GM12873 (cell line): ENCODE measurements around the gene IFI27L2.

ENCODE experiments used
- TF ChIP-seq, protein P1 (sequence below): IDR thresholded peaks from 2 replicates; pipeline ENCODE4 v1.5.1; 2012; ENCODE audit warnings: low read depth, mild to moderate bottlenecking, moderate library complexity, low read length, control low read depth; ENCODE audit not compliant: insufficient read depth; ENCODE audit errors: missing control alignments

The IFI27L2 gene

GRCh38 chr14:94097091-94097490, 32.3 kb downstream of the IFI27L2 start:
- TF ChIP-seq, protein P1, sequence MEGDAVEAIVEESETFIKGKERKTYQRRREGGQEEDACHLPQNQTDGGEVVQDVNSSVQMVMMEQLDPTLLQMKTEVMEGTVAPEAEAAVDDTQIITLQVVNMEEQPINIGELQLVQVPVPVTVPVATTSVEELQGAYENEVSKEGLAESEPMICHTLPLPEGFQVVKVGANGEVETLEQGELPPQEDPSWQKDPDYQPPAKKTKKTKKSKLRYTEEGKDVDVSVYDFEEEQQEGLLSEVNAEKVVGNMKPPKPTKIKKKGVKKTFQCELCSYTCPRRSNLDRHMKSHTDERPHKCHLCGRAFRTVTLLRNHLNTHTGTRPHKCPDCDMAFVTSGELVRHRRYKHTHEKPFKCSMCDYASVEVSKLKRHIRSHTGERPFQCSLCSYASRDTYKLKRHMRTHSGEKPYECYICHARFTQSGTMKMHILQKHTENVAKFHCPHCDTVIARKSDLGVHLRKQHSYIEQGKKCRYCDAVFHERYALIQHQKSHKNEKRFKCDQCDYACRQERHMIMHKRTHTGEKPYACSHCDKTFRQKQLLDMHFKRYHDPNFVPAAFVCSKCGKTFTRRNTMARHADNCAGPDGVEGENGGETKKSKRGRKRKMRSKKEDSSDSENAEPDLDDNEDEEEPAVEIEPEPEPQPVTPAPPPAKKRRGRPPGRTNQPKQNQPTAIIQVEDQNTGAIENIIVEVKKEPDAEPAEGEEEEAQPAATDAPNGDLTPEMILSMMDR: no peak

DNA sequence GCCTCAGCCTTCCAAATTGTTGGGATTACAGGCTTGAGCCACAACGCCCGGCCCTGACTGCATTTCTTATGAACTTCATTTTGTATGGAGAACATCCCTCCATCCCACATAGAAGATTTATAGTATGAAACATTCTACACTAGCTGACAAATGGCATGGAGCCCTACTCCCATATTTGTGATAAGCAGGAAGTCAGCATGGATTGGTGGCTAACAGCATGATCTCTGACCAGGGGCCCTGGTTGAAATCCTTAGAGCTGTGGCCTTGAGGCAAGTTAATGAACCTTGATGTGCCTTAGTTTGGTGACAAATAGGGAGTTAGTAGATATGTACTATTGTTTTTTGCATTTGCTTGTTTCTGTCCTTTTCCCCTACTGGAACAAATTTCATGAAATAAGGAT, 36.0 kb downstream of the IFI27L2 start:
- TF ChIP-seq, protein P1: no peak

- TF ChIP-seq, protein P1: no peak
Measured at GRCh38 chr14:94089479-94089878, 39.9 kb downstream of the IFI27L2 start.

DNA sequence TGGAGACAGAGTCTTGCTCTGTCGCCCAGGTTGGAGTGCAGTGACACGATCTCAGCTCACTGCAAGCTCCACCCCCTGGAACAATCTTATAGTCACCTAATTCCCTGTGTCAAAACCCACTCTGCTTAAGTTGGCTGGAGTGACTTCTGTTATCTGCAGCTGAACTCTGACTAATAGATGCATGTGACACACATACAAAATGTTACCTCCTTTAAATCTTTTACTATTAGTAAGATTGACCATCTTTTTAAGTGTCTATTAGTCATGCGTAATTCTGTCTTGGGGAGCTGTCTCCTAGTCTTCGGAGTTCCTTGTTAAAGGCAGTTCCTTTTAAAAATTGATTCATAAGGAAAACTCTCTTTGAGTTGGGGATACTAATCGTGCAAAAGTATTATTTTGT, 40.9 kb downstream of the IFI27L2 start:
- TF ChIP-seq, protein P1: no peak

GRCh38 chr14:94087891-94088290, 41.5 kb downstream of the IFI27L2 start:
- TF ChIP-seq, protein P1: no peak

DNA sequence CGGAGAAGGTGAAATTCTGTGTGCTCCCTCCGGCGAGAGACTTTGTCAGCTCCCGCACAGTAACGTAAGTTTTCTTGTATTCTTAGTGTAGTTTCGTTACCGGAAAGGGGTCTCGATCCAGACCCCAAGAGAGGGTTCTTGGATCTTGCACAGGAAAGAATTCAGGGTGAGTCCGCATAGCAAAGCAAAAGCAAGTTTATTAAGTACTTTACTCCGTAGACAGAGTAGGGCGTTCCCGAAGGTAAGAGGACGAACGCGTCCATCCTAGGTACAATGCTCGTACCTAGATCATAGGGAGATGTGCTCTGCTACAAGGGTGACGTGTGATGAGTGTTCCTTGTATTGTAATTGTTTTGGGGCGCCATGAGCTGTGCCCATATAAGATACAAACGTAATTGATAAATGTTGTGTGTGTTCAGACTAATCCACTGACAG, 48.0 kb downstream of the IFI27L2 start:
- TF ChIP-seq, protein P1: no peak

GRCh38 chr14:94080621-94081385, 48.6 kb downstream of the IFI27L2 start, which contains the start of the genes DDX24 and IFI27L1:
Gene DDX24, minus strand, starts transcription at chr14:94081202. Its CDS starts 1,460 bp downstream, at chr14:94079742.
Gene IFI27L1, plus strand, starts transcription at chr14:94081310. Its CDS starts 15,628 bp downstream, at chr14:94096938.
- TF ChIP-seq, protein P1: no peak
